HG02610 (cell line): ENCODE results near the gene DPP7.
A peak's percentile ranks its signal among the peaks of the same experiment; 100 is the strongest.
"Not testable (repeated sequence)": the region's sequence is repeated elsewhere in the genome, so short reads cannot be mapped to it uniquely, and the experiment has no call there.

Source experiments
- ATAC-seq: cut with Tn5 transposase; IDR thresholded peaks from one replicate; pipeline ENCODE4 v1.9.1; 2021; ENCODE audit warnings: mild to moderate bottlenecking, moderate library complexity; ENCODE audit not compliant: unreplicated experiment

DPP7 gene

DNA sequence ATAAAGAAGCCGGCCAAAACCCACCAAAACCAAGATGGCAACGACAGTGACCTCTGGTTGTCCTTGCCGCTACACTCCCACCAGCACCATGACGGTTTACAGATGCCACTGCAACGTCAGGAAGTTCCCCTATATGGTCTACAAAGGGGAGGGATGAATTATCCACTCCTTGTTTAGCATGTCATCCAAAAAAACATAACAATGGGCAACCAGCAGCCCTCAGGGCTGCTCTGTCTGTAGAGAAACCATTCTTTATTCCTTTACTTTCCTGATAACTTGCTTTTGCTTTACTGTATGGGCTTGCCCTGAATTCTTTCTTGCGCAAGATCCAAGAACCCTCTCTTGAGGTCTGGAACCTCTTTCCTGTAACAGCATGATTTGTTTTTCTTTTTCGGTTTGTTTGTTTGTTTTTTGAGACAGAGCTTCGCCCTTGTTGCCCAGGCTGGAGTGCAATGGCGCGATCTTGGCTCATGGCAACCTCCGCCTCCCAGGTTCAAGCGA, 39.2 kb downstream of the DPP7 start:
- no peak for ATAC-seq

DNA sequence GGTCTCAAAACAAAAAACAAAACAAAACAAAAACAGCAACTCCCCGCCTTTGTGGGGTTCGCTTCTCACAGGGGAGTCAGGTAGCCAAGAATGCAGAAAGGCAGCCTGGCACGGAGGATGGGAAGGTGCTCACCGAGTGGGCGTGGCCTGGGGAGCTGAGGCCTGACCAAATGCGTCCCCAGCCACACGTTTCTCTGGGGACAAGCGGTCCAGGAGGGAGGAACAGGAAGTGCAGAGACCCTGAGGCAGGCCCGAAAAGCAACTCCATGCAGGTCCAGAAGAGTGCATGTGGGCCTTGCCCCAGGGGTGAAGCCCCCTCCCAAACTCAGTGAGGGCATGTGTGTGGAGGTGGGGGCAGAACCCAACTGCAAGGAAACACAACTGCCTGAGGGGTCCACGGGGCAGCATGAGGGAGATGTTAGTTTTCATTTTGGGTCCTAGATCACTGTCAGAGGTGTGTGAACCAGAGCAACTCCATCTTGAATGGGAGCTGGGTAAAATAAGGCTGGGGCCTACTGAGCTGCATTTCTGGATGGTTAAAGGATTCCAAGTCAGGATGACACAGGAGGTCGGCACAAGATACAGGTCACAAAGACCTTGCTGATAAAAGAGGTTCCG, 39.8 kb downstream of the DPP7 start:
- no peak for ATAC-seq

DNA sequence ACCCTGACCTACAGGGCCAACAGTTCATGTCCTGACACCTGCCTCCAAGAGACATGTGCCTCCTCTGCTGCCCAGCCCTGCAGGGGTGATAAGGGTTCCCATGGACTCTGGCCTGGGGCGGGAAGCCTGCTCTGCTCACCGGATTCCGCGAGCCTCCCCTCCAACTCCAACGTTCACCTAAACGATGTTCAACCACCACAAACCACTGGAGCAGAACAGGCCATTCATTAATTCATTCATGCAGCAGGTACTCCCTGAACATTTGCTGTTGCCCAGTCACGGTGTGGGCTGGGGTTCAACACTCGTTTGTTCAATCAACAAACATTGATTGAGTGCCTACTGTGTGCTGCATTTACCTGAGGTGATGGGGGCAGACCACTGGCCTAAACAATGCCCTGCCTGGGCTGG, 40.5 kb downstream of the DPP7 start:
- no peak for ATAC-seq

DNA sequence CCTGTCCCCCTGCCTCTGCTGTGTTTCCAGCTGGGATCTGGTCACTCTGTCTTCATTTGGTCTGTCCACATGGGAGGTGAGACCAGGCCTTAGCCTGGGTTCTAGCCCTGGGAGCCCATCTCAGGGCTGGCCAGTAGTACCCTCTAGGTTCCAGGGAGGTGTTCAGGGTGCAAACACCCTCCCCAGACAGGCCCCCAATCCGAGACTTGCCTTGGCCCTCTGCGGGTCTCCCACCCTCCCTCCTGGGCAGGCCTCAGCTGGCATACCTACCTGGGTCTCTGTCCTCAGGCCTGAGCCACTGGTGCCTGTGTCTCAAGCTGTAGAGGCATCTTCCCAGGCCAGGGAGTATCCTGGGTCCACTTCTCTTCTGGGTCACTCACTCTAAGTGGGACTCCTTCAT, 43.3 kb downstream of the DPP7 start:
- no peak for ATAC-seq

DNA sequence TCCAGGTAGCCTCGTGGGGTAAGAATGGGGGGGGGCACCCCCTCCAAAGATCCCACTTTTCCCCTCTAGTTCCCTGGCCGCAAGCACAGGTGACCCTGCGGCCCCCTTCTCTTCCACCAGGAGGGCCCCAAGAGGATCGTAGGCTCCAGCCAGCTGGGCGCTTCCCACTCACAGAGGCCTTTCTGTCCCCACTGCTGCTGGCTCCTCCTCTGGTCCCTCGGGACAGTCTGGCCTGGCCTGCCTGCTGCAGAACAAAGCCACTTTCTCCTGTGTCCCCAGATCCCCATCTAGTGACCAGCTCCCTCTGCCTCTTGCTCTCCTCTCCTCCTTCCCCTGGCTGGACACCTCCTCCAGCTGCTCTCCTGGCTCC, 43.6 kb downstream of the DPP7 start:
- ATAC-seq, result no peak

DNA sequence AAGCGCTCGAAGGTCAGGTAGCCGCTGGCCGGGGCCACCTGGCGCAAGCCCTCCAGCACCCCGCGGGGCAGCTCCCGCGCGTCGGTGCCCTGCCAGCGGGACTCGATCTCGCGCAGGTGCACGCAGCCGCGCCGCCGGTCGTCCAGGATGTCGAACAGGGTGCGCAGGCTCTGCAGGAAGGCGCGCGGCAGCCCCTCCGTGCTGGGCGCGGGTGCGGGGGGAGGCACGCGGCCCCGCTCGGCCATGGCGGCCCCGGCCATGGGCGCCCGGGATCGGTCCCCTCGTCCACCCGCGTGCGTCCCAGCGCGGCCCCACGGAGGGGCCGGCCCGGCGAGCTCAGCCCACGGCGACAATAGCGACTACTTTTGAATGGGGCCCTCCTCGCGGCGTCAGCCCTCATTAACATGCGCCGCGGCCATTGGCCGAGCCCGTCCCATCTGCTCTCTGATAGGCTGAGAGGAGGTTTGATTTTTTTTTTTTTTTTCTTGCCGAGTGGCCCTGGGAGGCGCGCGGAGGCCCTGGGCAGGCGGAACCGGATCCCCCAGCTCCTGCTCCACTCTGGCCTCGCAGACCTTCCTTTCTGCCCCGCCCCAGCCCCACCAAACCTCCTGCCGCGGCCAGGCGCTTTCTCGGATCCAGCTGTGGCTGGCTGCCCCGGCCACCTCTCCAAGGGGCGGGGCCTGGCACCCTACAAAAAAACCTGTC, 44.2 kb downstream of the DPP7 start, which contains the start of gene SAPCD2:
Gene SAPCD2 (minus strand): TSS at position 357 of the 705 bp plus-strand sequence. CDS start 97 bp downstream, at position 260.
- peak; percentile 57 for ATAC-seq

DNA sequence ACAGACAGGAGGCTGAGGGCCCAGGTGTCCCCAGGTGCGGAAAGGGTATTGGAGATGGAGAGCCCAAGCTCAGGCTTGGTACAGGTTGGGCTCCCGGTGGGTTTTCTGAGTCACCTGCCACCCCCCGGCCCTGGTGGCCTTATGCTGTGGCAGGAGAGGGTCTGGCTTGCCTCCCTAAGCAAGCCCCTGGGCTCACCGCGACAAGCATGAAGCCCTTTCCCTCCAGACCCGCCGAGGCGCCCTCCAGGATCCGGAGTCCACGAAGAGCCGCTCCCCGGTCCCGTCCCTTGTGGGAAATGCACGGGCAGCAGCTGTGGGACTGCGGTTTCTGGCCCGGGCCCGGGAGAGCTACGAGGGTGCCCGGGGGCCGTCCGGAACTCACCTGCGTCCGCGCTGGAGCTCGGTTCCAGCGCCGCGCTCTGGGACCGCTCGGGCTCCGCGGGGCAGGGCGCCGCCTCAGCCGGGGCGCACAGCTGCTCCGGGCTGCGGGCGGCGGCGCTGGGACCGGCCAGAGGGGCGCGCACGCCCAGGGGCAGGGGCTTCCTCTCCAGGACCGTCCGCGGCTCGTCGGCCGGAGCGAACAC, 44.9 kb downstream of the DPP7 start:
- no peak for ATAC-seq

DNA sequence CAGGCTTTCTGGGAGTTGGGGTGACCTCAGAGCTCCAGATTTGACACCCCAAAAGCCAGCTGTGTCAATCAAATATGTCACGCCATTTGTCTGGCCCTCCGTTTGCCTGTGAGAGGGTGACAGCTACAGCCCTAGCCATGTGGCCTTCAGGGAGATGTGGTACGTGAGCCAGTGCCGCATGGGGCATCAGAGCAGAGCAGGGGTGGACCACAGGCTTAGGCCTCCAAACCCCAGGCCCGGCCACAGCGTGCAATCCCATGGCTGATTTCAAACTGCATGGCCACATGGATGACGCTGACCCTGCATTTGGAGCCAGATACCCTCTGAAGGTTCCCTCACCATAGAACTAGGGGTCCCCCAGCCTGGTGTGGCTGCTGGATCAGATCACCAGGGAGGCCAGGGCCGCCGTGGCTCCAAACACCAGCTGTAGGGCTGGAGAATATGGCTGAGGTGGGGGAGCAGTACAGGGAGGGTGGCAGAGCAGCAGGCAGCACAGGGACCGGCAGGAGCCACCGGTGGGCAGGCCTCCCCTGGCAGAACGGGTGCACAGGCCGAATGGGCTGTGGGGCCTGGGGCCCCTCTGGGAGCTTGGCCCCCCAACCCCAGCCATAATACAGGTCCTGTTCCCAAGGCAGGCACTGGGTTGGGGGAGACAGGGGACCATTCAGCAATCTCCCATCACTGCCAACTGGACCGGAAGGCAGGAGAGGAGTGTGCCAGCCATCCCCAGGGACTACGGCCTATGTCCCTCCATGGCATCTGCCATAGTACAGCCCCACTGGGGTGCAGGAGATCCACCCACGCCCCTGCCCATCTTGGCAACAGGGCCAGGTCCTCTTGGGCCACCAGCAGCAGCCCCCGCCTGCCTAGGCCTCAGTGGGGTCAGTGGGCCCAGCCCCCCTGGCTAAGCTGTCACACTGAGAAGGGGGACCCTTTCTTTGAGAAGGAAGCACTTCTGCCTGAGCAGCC, 45.7 kb downstream of the DPP7 start:
- no peak for ATAC-seq

DNA sequence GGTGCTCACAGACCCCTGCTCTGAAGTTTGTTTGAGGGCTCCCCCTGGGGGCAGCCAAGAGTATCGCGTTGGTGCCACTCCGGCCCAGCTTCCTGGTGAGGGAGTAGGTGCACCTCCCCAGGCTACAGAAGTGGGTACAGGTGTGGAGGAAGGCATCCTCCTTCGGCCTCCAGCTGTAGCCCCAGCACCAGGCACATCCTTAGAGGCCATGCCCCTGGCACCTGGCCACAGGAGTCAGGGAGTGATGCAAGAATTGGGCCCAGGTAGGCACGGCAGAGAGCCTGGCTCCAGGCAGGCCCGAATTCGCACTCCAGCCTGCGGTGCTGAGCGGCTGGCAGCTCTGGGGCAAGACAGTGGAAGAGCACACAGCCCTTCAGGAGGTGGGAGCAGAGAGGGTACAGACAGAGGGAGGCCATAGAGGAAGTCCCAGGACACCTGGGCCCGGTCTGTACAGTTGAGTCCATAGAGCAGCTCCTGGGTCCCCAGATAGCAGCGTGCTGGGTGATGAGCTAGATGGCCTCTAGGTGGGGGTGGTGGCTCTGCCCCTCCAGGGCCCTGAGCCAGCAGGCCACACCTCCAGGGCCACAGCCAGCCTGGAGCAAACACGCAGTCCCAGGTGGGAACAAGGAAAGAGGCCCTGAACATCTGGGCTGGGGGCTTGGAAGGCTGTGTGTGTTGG, 46.5 kb downstream of the DPP7 start:
- no peak for ATAC-seq

DNA sequence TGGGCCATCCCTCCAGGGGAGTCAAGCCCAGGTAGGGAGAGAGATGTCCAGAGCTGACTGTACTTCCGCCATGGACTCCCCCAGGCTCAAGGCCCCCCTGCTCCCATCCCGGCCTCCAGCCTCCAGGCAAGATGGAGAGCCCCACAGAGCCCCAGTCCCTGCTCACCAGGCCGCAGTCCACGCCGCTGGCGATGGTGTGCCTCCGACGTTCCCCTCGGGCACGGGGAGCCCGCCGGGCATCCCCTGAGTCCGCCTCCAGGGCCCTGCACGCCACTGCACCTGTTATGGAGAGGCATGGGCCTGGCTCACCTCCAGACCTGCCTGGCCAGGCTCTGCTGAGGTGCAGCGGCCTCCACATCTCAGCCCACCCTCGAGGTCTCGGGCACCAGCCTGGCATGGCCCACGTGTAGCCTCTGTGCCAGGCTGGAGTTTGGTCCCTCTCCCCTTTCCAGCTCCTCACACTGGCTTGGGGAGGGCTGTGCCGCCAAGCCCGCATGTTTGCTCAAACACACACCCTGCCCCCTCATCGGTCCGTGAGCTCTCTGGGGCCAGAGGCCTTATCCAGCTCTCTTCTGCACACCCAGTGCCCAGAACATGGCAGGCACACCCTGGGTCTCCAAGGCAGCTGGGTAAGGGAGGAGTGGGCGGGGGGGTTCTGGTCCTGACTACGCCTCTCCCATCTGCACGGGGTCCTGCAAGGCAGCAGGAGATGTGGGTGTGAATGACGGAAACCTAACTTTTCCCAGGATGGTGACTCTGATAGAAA, 48.3 kb downstream of the DPP7 start:
- no peak for ATAC-seq

DNA sequence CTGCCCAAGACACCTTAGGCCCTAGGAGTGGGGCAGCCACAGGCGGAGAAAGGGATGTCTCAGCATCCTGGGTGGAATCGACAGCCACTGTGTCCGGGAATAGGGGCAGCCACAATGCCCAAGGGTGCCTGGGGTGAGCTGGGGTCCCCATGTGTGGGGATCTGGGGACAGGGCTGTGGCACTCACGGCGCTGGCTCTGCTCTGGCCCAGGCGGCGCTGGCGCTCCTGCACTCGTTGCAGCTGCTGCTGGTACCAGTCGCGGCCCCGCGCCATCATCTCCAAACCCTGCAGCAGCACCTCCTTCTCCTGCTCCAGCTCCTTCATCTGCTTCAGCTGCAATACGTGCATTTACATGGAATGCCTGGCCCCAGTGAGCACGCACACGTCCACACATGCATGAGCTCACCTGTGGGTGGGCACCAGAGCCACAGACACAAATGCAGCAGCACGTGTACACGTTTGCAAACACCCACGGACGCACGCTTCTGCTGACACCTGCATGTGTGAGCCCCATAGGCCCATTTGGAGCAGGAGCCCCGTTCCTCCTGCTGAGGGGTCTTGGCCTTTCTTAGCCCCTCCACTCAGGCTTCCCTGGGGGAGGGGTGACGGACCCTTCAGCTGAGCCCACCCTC, 49.1 kb downstream of the DPP7 start:
- ATAC-seq, result no peak

DNA sequence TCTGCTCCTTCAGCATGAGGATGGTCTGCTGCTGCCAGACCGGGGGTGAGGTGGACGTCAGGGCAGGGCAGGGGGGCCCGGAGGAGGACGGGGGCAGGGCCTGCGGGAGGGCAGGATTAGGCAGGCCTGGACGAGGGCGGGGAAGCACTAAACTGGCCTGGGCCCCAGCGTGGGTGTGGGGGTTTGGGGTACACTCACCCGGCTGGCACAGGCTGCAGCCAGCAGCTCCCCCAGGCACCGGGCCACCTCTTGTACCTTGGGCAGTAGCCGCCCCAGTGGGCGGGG, 49.7 kb downstream of the DPP7 start:
- no peak for ATAC-seq

DNA sequence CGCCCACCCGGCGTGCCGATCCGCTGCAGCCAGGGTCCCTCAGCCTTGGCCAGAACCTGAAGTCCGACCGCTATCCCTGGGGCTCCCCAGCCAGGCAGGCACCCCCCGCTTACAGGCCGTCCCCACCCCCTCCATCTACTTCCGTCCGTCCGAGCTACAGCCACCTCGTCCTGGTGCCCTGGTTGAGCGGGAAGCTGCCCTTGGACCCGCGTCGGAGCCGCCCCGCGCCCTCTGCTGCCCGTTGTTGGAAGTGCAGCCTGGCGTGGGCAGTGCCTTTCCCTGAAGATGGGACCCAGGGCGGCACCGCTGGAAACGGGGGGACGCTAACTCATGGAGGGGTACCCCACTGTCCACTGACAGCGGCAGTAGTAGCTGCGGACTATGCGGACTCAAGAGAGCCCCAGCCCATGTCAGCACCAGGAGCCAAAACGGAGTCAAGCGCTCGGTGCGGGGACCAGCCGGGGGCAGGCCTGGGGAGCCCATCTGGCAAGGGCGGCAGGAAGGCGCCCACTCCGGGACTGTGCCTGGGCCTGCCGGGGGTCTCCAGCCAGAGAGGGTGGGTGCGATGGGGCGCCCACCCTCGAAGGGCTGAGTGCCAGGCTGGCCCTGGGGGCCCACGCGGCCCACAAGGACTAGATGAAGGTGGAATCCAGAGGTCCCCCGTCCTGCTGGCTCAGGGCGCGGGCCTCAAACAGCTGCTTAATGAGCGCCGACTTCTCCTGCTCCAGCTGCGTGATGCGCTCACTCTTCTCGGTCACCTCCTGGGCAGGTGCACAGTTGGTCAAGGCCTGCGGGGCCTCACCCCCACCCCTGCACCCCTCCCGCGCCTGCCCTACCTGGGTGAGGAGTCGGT, 50.3 kb downstream of the DPP7 start:
- ATAC-seq, result no peak

DNA sequence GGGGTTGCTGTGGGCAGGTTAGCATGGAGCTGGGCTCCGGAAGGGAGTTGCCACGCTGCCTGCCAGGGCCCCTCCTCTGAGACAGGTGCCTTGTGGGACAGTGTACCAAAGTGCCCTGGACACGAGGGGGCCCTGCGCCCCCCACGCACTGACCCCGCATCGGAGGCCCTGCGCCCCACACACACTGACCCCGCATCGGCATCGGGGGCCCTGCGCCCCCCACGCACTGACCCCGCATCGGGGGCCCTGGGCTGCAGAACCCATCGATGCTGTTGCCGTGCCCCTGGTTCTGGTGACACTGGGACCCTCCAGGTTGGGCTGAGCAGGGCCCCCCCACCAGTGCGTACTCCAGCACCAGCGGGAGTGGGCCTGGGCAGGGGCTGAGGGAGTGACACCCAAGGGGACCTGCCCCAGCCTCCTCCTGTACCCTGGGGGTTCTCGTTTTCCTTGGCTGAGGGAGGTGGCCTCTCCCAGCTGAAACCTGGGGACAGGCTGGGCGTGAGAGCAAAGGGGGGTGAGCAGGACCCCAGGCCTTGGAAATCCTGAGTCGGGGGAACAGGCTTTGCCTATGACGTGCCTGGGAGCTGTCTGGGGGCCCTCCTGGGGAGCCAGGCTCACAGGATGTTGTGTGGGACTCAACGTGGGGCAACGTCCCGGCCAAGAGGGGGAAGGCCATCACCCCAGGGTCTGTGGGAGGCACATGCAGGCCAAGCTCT, 51.1 kb downstream of the DPP7 start:
- ATAC-seq, result no peak

DNA sequence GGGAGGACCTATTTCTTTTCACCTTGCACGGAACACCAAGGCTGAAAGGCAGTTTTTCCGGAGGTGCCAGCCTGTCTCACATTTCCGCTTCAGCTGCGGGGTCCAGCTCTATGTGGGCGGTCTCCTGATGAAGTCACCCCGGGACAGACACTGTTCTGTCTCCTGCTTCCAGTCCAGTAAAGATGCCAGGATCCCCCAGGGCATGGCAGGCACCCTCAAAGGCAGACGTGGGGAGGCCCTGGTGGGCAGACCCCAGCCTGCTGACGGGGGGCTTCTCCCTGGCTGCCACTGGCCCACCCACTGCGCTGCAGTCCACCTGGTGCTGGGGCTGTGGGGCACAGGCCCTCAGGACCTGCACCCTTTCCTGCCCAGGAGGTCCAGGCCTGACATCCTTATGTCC, 51.7 kb downstream of the DPP7 start:
- ATAC-seq, result not testable (repeated sequence)

DNA sequence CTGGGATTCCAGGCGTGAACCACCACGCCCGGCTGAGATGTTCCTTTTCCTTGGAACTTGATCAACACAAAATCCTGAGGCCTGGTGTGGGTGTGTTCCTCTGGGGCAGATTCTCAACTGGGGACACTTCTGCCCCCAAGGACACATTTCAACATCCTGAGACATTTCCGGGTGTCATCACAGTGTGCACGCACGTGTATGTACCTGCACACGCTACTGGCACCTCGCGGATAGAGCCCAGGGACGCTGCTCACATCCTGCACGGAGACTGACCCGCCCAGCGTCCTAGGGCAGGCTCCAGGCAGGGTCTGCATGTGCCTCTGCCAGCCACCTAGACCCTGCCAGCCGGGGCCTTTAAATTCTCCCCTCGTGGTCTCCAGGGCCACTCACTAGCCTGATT, 52.1 kb downstream of the DPP7 start:
- no peak for ATAC-seq
